Measurements from ENCODE around the gene TXNDC17.
"Not testable (repeated sequence)": the region's sequence is repeated elsewhere in the genome, so short reads cannot be mapped to it uniquely, and the experiment has no call there.

Gene TXNDC17

DNA sequence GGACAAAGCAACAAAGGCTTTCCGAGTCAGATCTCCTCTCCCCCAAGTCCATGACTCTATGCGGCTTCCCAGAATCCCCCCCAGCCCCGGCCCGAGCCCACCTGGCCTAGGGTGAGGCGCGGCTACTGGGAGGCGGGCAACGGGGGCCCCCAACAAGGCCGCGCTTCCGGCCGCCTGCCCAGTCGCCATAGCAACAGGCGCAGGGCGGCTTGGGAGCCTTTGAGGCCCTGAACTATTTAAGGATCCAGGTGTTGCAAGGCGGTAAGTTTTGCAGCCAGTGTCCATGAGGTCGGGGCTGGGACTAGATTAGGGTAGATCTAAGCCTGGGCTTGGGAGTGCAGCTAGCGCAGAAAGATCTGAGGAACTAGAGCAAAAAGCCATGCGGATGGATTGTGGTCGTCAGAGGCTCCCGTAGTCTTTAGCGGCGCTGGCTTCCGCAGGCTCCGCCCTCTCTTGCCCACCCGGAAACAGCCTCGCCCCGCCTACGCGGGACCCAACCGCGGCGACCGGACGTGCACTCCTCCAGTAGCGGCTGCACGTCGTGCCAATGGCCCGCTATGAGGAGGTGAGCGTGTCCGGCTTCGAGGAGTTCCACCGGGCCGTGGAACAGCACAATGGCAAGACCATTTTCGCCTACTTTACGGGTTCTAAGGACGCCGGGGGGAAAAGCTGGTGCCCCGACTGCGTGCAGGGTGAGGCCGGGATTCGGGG is at the start of gene TXNDC17, which contains the start of gene KIAA0753:
TXNDC17 (plus strand) TSS at position 525 of the 711 bp plus-strand sequence; CDS start at position 548, 23 bp downstream.
KIAA0753 (minus strand) TSS at position 176 of the 711 bp plus-strand sequence. CDS start 5,608 bp downstream, outside the sequence.
- TF ChIP-seq CTCF (IDR thresholded peaks at IDR 0.05; ENCODE audit: insufficient read depth, low read length, poor library complexity, severe bottlenecking), result no peak
- H3K27me3 ChIP-seq (replicated peaks; ENCODE audit: control insufficient read depth, insufficient read depth, low read length), result no peaks in the 10 kb centered on the region
- peak within 1 kb of the TSS; percentile 73 for H3K4me3 ChIP-seq (replicated peaks; ENCODE audit: low read depth, low read length)
- peak; percentile 98 for DNase-seq (ENCODE audit: extremely low read depth, insufficient read length)
- no peaks in the 10 kb centered on the region; the same call in 1 of the 2 replicates for H3K36me3 ChIP-seq (ENCODE audit: control insufficient read depth, insufficient read depth, low read length)

DNA sequence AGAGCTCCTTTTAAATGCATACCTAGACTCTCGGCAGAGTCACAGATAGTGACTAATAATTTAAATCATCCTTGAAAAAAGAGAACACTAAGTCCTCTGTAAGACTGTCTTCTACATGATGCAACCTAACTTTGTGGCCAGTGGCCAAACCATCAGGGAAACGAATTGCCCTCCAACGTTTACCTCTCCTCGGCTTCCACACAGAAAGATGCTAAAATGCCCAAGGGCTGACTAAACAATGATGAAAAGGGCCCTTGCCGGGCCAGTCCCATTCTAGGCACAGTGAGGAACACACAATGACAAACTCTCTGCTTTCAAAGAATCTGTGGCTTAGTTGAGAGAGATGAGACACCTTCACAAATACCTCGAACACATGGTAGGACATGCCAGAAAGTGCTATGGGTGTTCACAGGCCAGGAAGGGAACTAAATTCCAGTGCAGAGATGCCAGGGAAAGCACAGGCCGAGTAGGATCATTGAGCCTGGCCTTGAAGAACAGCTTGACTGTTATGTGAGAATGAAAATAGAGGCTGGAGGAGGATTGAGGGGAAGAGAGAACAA is 49.2 kb upstream of the TXNDC17 start:
- Histone ChIP-seq H3K4me3 (replicated peaks; ENCODE audit: low read depth, low read length) (no peak overlapping the region), H3K27me3 (replicated peaks; ENCODE audit: control insufficient read depth, insufficient read depth, low read length) (no peaks in the 10 kb centered on the region), H3K36me3 (ENCODE audit: control insufficient read depth, insufficient read depth, low read length) (peaks cover 21% of the 10 kb centered on the region)
- no peak for TF ChIP-seq CTCF (IDR thresholded peaks at IDR 0.05; ENCODE audit: insufficient read depth, low read length, poor library complexity, severe bottlenecking)
- no peak for DNase-seq (ENCODE audit: extremely low read depth, insufficient read length)

DNA sequence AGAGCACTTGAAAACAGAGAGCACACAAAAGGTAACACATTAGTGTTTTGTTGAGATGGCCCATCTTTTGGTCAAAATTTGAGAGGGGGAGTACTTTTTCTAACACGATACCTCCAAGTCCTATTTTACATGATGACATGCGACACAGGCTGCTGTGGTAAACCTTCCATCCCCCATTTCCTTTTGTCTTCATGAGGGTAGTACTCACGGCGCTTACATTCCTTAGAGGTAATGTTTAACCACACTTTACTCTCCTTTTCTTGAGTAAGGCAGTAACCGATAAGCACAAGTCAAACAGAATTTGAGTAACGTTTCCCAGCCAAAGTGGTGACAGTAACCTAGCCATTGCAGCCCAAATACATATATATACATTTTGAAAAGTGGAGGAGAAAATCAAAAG is 48.7 kb upstream of the TXNDC17 start:
- no peaks in the 10 kb centered on the region for H3K27me3 ChIP-seq (replicated peaks; ENCODE audit: control insufficient read depth, insufficient read depth, low read length)
- TF ChIP-seq CTCF (IDR thresholded peaks at IDR 0.05; ENCODE audit: insufficient read depth, low read length, poor library complexity, severe bottlenecking), result no peak
- no peak overlapping the region for H3K4me3 ChIP-seq (replicated peaks; ENCODE audit: low read depth, low read length)
- H3K36me3 ChIP-seq (ENCODE audit: control insufficient read depth, insufficient read depth, low read length), result peaks cover 21% of the 10 kb centered on the region
- no peak for DNase-seq (ENCODE audit: extremely low read depth, insufficient read length)

DNA sequence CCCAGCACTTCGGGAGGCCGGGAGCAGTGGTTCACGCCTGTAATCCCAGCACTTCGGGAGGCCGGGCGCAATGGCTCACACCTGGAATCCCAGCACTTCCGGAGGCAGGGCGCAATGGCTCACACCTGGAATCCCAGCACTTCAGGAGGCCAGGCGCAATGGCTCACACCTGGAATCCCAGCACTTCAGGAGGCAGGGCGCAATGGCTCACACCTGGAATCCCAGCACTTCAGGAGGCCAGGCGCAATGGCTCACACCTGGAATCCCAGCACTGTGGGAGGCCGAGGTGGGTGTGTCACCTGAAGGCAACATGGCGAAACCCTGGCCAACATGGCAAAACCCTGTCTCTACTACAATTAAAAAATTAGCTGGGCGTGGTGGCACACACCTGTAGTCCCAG is 47.5 kb upstream of the TXNDC17 start:
- not testable (repeated sequence) for H3K27me3 ChIP-seq (replicated peaks; ENCODE audit: control insufficient read depth, insufficient read depth, low read length); DNase-seq (ENCODE audit: extremely low read depth, insufficient read length); H3K4me3 ChIP-seq (replicated peaks; ENCODE audit: low read depth, low read length)
- peaks cover 21% of the 10 kb centered on the region for H3K36me3 ChIP-seq (ENCODE audit: control insufficient read depth, insufficient read depth, low read length)

GRCh38 chr17:6596081-6596480 is 44.8 kb upstream of the TXNDC17 start:
- no peak for TF ChIP-seq CTCF (IDR thresholded peaks at IDR 0.05; ENCODE audit: insufficient read depth, low read length, poor library complexity, severe bottlenecking)
- H3K36me3 ChIP-seq (ENCODE audit: control insufficient read depth, insufficient read depth, low read length), result peaks cover 11% of the 10 kb centered on the region
- no peak overlapping the region for H3K4me3 ChIP-seq (replicated peaks; ENCODE audit: low read depth, low read length)
- no peak for DNase-seq (ENCODE audit: extremely low read depth, insufficient read length)
- H3K27me3 ChIP-seq (replicated peaks; ENCODE audit: control insufficient read depth, insufficient read depth, low read length), result no peaks in the 10 kb centered on the region

DNA sequence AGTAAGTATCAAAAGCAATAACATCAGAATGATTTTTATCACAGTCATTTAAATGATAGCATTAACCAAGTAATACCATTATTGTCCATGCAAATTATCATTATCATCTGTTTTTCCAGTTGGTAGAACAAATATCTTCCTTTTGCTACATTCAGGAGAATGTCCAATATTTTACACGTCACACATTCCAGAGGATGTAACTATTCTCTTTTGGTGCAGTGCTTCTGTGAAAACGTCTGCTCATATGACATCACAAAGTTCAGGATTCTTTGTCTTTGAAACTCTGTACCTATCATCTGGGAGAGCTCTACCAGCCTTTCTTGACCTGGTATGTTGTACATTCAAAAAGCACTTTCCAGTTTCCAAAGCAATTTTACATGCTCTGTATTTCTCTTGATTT is 44.3 kb upstream of the TXNDC17 start:
- TF ChIP-seq CTCF (IDR thresholded peaks at IDR 0.05; ENCODE audit: insufficient read depth, low read length, poor library complexity, severe bottlenecking), result no peak
- no peak overlapping the region for H3K4me3 ChIP-seq (replicated peaks; ENCODE audit: low read depth, low read length)
- H3K36me3 ChIP-seq (ENCODE audit: control insufficient read depth, insufficient read depth, low read length), result peaks cover 11% of the 10 kb centered on the region
- DNase-seq (ENCODE audit: extremely low read depth, insufficient read length), result no peak
- no peaks in the 10 kb centered on the region for H3K27me3 ChIP-seq (replicated peaks; ENCODE audit: control insufficient read depth, insufficient read depth, low read length)

All from GM06990 (cell line).